Large intestine (tissue), 3 donors: Measurements from ENCODE around the gene LRRIQ1. TPM values are rescaled to one million over a fixed set of nuclear protein-coding genes. Genes with fewer than 3 reads are reported as not detected.
"Not testable (repeated sequence)": the region's sequence is repeated elsewhere in the genome, so short reads cannot be mapped to it uniquely, and the experiment has no call there.

Experiments
- DNase-seq, 2 donors: peaks; one replicate each; pipeline versions ENCODE4 v3.0.0 to v3.0.0-alpha.2; 2013
- H3K27ac ChIP-seq: one replicate; pipeline ENCODE4 v1.5.1; 2013; ENCODE audit warnings: low read length
- H3K27me3 ChIP-seq: 2 replicates; pipeline ENCODE4 v1.6.1; 2013; ENCODE audit warnings: low read length; ENCODE audit not compliant: control insufficient read depth, insufficient read depth
- H3K36me3 ChIP-seq: 2 replicates; pipeline ENCODE4 v1.6.1; 2013; ENCODE audit warnings: low read length; ENCODE audit not compliant: control insufficient read depth, insufficient read depth
- H3K4me1 ChIP-seq: one replicate; pipeline ENCODE4 v1.6.1; 2013; ENCODE audit warnings: low read length; ENCODE audit not compliant: control insufficient read depth, insufficient read depth
- H3K4me3 ChIP-seq: one replicate; pipeline ENCODE4 v1.5.1; 2013; ENCODE audit warnings: low read length
- H3K9me3 ChIP-seq: one replicate; pipeline ENCODE4 v1.6.1; 2013; ENCODE audit warnings: mild to moderate bottlenecking, low read depth, low read length, moderate library complexity; ENCODE audit not compliant: control insufficient read depth
- WGBS: methylation state at CpG from one replicate; pipeline ENCODE4 v1.1.5; 2013; ENCODE audit warnings: low lambda C conversion rate; ENCODE audit not compliant: insufficient coverage; 5-methylcytosine and 5-hydroxymethylcytosine counted together
- polyA plus RNA-seq: library from polyadenylated mRNA; unstranded; fragments of 120-200 nt; gene quantifications from one replicate; pipeline ENCODE4 v1.2.1, GENCODE V29; 2013

The LRRIQ1 gene
- polyA plus RNA-seq, 1 donor, result 0.49 TPM

- no peaks in the 10 kb centered on the region for H3K27me3 ChIP-seq
- no peak overlapping the region for H3K4me3 ChIP-seq
- 49% methylated on average over 2 of the region's 4 CpGs for WGBS
- no peak for DNase-seq
- no peaks in the 10 kb centered on the region for H3K36me3 ChIP-seq
- no peaks in the 10 kb centered on the region for H3K9me3 ChIP-seq
- H3K27ac ChIP-seq, result no peak overlapping the region
- no peaks in the 10 kb centered on the region for H3K4me1 ChIP-seq
Observed at GRCh38 chr12:85182699-85183098, 146.5 kb downstream of the LRRIQ1 start.

- Histone ChIP-seq H3K27ac (no peak overlapping the region), H3K4me1 (no peaks in the 10 kb centered on the region), H3K27me3 (no peaks in the 10 kb centered on the region), H3K4me3 (no peak overlapping the region), H3K36me3 (no peaks in the 10 kb centered on the region), H3K9me3 (no peaks in the 10 kb centered on the region)
- WGBS, result 83% methylated on average over 1 of the region's 2 CpGs
- DNase-seq, result no peak
Observed at GRCh38 chr12:85183855-85184254, 147.7 kb downstream of the LRRIQ1 start.

GRCh38 chr12:85186236-85186635 lies 150.1 kb downstream of the LRRIQ1 start:
- no peak for DNase-seq
- no peaks in the 10 kb centered on the region for H3K9me3 ChIP-seq
- no peaks in the 10 kb centered on the region for H3K27me3 ChIP-seq
- H3K27ac ChIP-seq, result no peak overlapping the region
- no peaks in the 10 kb centered on the region for H3K36me3 ChIP-seq
- no peak overlapping the region for H3K4me3 ChIP-seq
- 93% methylated on average over 2 of the region's 3 CpGs for WGBS
- H3K4me1 ChIP-seq, result no peaks in the 10 kb centered on the region

GRCh38 chr12:85188619-85189018 lies 152.5 kb downstream of the LRRIQ1 start:
- Histone ChIP-seq H3K36me3 (no peaks in the 10 kb centered on the region), H3K27me3 (no peaks in the 10 kb centered on the region)
- WGBS, result 100% methylated on average over 2 of the region's 3 CpGs

GRCh38 chr12:85190728-85191127 lies 154.6 kb downstream of the LRRIQ1 start:
- Histone ChIP-seq H3K4me1 (no peaks in the 10 kb centered on the region), H3K36me3 (no peaks in the 10 kb centered on the region), H3K9me3 (no peaks in the 10 kb centered on the region), H3K27ac (no peak overlapping the region), H3K4me3 (no peak overlapping the region), H3K27me3 (no peaks in the 10 kb centered on the region)
- WGBS, result no CpG with 5 or more reads among the region's 2 CpGs
- DNase-seq, result no peak

More at GRCh38 chr12:85188619-85189018, 152.5 kb downstream of the LRRIQ1 start:
- no peak for DNase-seq
- no peak overlapping the region for H3K4me3 ChIP-seq
- no peak overlapping the region for H3K27ac ChIP-seq
- no peaks in the 10 kb centered on the region for H3K4me1 ChIP-seq
- H3K9me3 ChIP-seq, result no peaks in the 10 kb centered on the region

GRCh38 chr12:85203809-85204208 lies 167.7 kb downstream of the LRRIQ1 start:
- not testable (repeated sequence) for DNase-seq, H3K27ac ChIP-seq, H3K9me3 ChIP-seq, H3K36me3 ChIP-seq, H3K4me1 ChIP-seq, H3K27me3 ChIP-seq, H3K4me3 ChIP-seq
- no CpG with 5 or more reads among the region's 3 CpGs for WGBS

- Histone ChIP-seq H3K4me3 (no peak overlapping the region), H3K9me3 (no peaks in the 10 kb centered on the region), H3K27ac (no peak overlapping the region), H3K27me3 (no peaks in the 10 kb centered on the region), H3K36me3 (no peaks in the 10 kb centered on the region), H3K4me1 (no peaks in the 10 kb centered on the region)
- no peak for DNase-seq
- WGBS, result no CpG with 5 or more reads among the region's 4 CpGs
Observed at GRCh38 chr12:85206543-85206942, 170.4 kb downstream of the LRRIQ1 start.

GRCh38 chr12:85224339-85224738 lies 188.2 kb downstream of the LRRIQ1 start:
- not testable (repeated sequence) for H3K27ac ChIP-seq, H3K4me1 ChIP-seq, H3K36me3 ChIP-seq, H3K27me3 ChIP-seq, H3K4me3 ChIP-seq, H3K9me3 ChIP-seq, DNase-seq
- WGBS, result no CpG with 5 or more reads among the region's 1 CpG

- no CpG with 5 or more reads among the region's 1 CpG for WGBS
- Histone ChIP-seq H3K4me3 (no peak overlapping the region), H3K27ac (no peak overlapping the region), H3K9me3 (no peaks in the 10 kb centered on the region), H3K27me3 (no peaks in the 10 kb centered on the region), H3K4me1 (no peaks in the 10 kb centered on the region), H3K36me3 (no peaks in the 10 kb centered on the region)
- DNase-seq, result no peak
Observed at GRCh38 chr12:85225501-85225900, 189.3 kb downstream of the LRRIQ1 start.

GRCh38 chr12:85237327-85237726 lies 201.2 kb downstream of the LRRIQ1 start:
- Histone ChIP-seq H3K36me3 (no peaks in the 10 kb centered on the region), H3K4me3 (no peak overlapping the region), H3K4me1 (no peaks in the 10 kb centered on the region), H3K27ac (no peak overlapping the region), H3K27me3 (no peaks in the 10 kb centered on the region), H3K9me3 (no peaks in the 10 kb centered on the region)
- WGBS, result 47% methylated on average over 2 of the region's 2 CpGs
- no peak for DNase-seq

- Histone ChIP-seq H3K9me3 (no peaks in the 10 kb centered on the region), H3K4me1 (no peaks in the 10 kb centered on the region), H3K36me3 (no peaks in the 10 kb centered on the region), H3K27ac (no peak overlapping the region), H3K27me3 (no peaks in the 10 kb centered on the region), H3K4me3 (no peak overlapping the region)
- no peak for DNase-seq
- 58% methylated on average over 3 of the region's 3 CpGs for WGBS
Observed at GRCh38 chr12:85244561-85244960, 208.4 kb downstream of the LRRIQ1 start.
